Measurements from ENCODE around the gene RETREG1.

The RETREG1 gene

GRCh38 chr5:16552666-16553343 lies 64.0 kb downstream of the RETREG1 start:
- Histone ChIP-seq H3K9me3 (ENCODE audit: control insufficient read depth, insufficient read depth, low read depth, low read length) (no peaks in the 10 kb centered on the region), H3K4me3 (ENCODE audit: low read depth, low read length) (no peak overlapping the region), H3K36me3 (ENCODE audit: control insufficient read depth in 2 of 2, insufficient read depth in 1 of 2, low read length in 2 of 2) (no peaks in the 10 kb centered on the region; a peak in 1 of 3 replicates), H3K27ac (ENCODE audit: extremely low read depth, low read depth, low read length) (no peak overlapping the region), H3K4me1 (ENCODE audit: control insufficient read depth, insufficient read depth, low read length) (no peaks in the 10 kb centered on the region)
- ChIA-PET POLR2A (no interaction called here), CTCF (interaction anchor here (0.5 to 8.3 kb wide), 39 partner anchors 10 to 1977 kb away, joined by 3 to 125 read pairs (median 5); no protein-coding TSS in a partner anchor)
- TF ChIP-seq ZNF660 (tag by site-specific recombination; IDR thresholded peaks at IDR 0.05) (peak; percentile 28; the same call in 1 of the 2 replicates), ZNF792 (tag by site-specific recombination; IDR thresholded peaks at IDR 0.05) (no peak), ZNF654 (tag by site-specific recombination; IDR thresholded peaks at IDR 0.05; ENCODE audit: low read depth) (peak; percentile 49), ZEB2 (tag by site-specific recombination; IDR thresholded peaks at IDR 0.05) (peak; percentile 55; the same call in 1 of the 2 replicates), GLI4 (tag by site-specific recombination; IDR thresholded peaks at IDR 0.05) (no peak), CTCF (tag by site-specific recombination; IDR thresholded peaks at IDR 0.05) (peak; percentile 69)

GRCh38 chr5:16551628-16552027 lies 65.2 kb downstream of the RETREG1 start:
- no peak for TF ChIP-seq ZNF274 (IDR thresholded peaks at IDR 0.05; ENCODE audit: low read length)
- TF ChIP-seq ZNF274 (tag by site-specific recombination; IDR thresholded peaks at IDR 0.05; ENCODE audit: borderline replicate concordance), result no peak
- no peak for TF ChIP-seq ZNF558 (tag by site-specific recombination; IDR thresholded peaks at IDR 0.05)
- no peak for TF ChIP-seq ZNF701 (tag by site-specific recombination; IDR thresholded peaks at IDR 0.05)
- no peak for TF ChIP-seq ZNF626 (tag by site-specific recombination; IDR thresholded peaks at IDR 0.05)
- no peak for TF ChIP-seq SP3 (tag by site-specific recombination; IDR thresholded peaks at IDR 0.05)
- no peak for TF ChIP-seq SP2 (tag by site-specific recombination; IDR thresholded peaks at IDR 0.05)
- TF ChIP-seq ZNF658 (tag by site-specific recombination; IDR thresholded peaks at IDR 0.05), result no peak
- no peak for TF ChIP-seq ZBTB48 (tag by site-specific recombination; IDR thresholded peaks at IDR 0.05)
- TF ChIP-seq ZNF157 (tag by site-specific recombination; IDR thresholded peaks at IDR 0.05), result no peak
- Histone ChIP-seq H3K36me3 (ENCODE audit: control insufficient read depth in 2 of 2, insufficient read depth in 1 of 2, low read length in 2 of 2) (no peaks in the 10 kb centered on the region; a peak in 1 of 3 replicates), H3K4me3 (ENCODE audit: low read depth, low read length) (no peak overlapping the region), H3K4me1 (ENCODE audit: control insufficient read depth, insufficient read depth, low read length) (peaks cover 4% of the 10 kb centered on the region; the same call in 1 of the 2 replicates), H3K9me3 (ENCODE audit: control insufficient read depth, insufficient read depth, low read depth, low read length) (no peaks in the 10 kb centered on the region), H3K27ac (ENCODE audit: extremely low read depth, low read depth, low read length) (no peak overlapping the region)
- ChIA-PET CTCF (interaction anchor here (0.5 to 8.3 kb wide), 25 partner anchors 8 to 639 kb away, joined by 3 to 125 read pairs (median 6); no protein-coding TSS in a partner anchor), POLR2A (no interaction called here)

- Histone ChIP-seq H3K4me1 (ENCODE audit: control insufficient read depth, insufficient read depth, low read length) (peaks cover 5% of the 10 kb centered on the region; the same call in 1 of the 2 replicates), H3K36me3 (ENCODE audit: control insufficient read depth in 2 of 2, insufficient read depth in 1 of 2, low read length in 2 of 2) (no peaks in the 10 kb centered on the region; a peak in 1 of 3 replicates), H3K9me3 (ENCODE audit: control insufficient read depth, insufficient read depth, low read depth, low read length) (no peaks in the 10 kb centered on the region), H3K27ac (ENCODE audit: extremely low read depth, low read depth, low read length) (no peak overlapping the region), H3K4me3 (ENCODE audit: low read depth, low read length) (no peak overlapping the region)
- ChIA-PET POLR2A (no interaction called here), CTCF (interaction anchor here (0.6 to 8.3 kb wide), 22 partner anchors 7 to 597 kb away, joined by 3 to 125 read pairs (median 4); no protein-coding TSS in a partner anchor)
- no peak for TF ChIP-seq ZNF529 (tag by site-specific recombination; IDR thresholded peaks at IDR 0.05; ENCODE audit: insufficient replicate concordance)
- peak; percentile 88 for TF ChIP-seq KLF9 (tag by site-specific recombination; IDR thresholded peaks at IDR 0.05; ENCODE audit: low read depth)
- TF ChIP-seq ZNF10 (tag by site-specific recombination; IDR thresholded peaks at IDR 0.05), result peak; percentile 78
- TF ChIP-seq ZNF335 (tag by site-specific recombination; conservative IDR thresholded peaks at IDR 0.05), result no peak
- peak; percentile 42 for TF ChIP-seq ZNF654 (tag by site-specific recombination; IDR thresholded peaks at IDR 0.05; ENCODE audit: low read depth)
- peak; percentile 84 for TF ChIP-seq ZNF146 (tag by site-specific recombination; IDR thresholded peaks at IDR 0.05)
These were observed 66.4 kb downstream of the RETREG1 start for GRCh38 chr5:16550316-16550952.
